Measurements from ENCODE around the gene SIT1.
A peak's percentile ranks its signal among the peaks of the same experiment; 100 is the strongest.
"Not testable (repeated sequence)": the region's sequence is repeated elsewhere in the genome, so short reads cannot be mapped to it uniquely, and the experiment has no call there.

The SIT1 gene

DNA sequence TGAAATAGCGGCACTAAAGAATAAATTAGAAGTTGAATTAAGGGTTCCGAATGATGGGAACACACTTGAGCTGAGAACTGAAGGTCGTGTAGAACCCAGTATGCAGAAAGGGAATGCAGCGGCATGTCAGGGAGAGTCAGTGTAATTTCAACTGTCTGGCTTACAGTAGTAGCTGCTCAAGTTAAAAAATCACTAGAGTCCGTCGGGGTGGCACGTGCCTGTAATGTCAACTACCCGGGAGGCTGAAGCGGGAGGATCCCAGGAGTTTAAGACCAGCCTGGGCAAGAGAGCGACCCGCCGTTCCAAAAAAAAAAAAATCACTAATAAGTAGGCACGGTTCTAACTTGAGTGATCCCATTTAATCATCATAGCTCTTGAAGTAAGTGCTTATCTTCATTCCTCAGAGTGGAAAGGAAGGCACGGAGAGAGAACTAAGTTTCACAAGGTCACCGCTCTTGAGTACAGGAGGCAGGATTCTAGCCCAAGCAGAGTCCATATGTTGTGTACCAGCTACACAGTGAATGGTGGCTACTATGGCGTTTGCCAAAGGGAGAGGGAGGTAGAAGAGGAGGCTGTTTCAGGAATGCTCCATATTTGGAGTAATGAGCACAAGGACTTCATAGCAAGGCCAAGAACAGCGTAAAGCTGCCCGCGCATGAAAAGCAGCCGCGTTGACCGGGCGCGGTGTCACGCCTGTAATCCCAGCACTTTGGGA, 6.3 kb upstream of the SIT1 start:
- Histone ChIP-seq H3K9ac (ENCODE audit: low read depth, low read length) (peak overlapping the region; percentile 46), H3K4me1 (ENCODE audit: control insufficient read depth, insufficient read depth, low read length) (peaks cover 32% of the 10 kb centered on the region)

DNA sequence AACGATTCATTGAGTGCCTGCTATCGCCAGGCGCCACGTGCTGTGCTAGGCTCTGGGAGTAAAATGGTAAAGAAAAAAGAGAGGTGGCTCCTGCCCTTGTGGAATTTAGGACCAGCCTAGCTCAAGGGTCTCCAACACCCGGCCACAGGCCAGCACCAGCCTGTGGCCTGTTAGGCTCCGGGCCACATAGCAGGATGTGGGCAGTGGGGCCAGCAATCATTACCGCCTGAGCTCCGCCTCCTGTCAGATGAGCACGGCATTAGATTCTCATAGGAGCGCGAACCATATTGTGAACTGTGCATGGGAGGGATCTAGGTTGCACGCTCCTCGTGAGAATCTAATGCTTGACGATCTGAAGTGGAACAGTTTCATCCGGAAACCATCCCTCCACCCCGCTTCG, 5.6 kb upstream of the SIT1 start:
- Histone ChIP-seq H3K36me3 (ENCODE audit: insufficient read depth, low read length) (peaks cover 9% of the 10 kb centered on the region), H3K4me2 (ENCODE audit: low read length) (no peak overlapping the region), H3K4me3 (ENCODE audit: low read length) (no peak overlapping the region), H3K9me3 (replicated peaks; ENCODE audit: low read length) (no peaks in the 10 kb centered on the region), H3K4me1 (ENCODE audit: control insufficient read depth, insufficient read depth, low read length) (peaks cover 34% of the 10 kb centered on the region), H3K27me3 (ENCODE audit: control insufficient read depth, insufficient read depth, low read length) (no peaks in the 10 kb centered on the region), H3K9ac (ENCODE audit: low read depth, low read length) (no peak overlapping the region)

More for the DNA sequence above, 6.3 kb upstream of the SIT1 start:
- Histone ChIP-seq H3K4me2 (ENCODE audit: low read length) (peak overlapping the region; percentile 76), H3K36me3 (ENCODE audit: insufficient read depth, low read length) (peaks cover 14% of the 10 kb centered on the region), H3K27me3 (ENCODE audit: control insufficient read depth, insufficient read depth, low read length) (no peaks in the 10 kb centered on the region), H3K9me3 (replicated peaks; ENCODE audit: low read length) (no peaks in the 10 kb centered on the region), H3K4me3 (ENCODE audit: low read length) (peak overlapping the region; percentile 53)

- H3K4me3 ChIP-seq (ENCODE audit: low read length): no peak overlapping the region
- no peak overlapping the region for H3K9ac ChIP-seq (ENCODE audit: low read depth, low read length)
- no peaks in the 10 kb centered on the region for H3K9me3 ChIP-seq (replicated peaks; ENCODE audit: low read length)
- H3K27me3 ChIP-seq (ENCODE audit: control insufficient read depth, insufficient read depth, low read length): no peaks in the 10 kb centered on the region
- H3K36me3 ChIP-seq (ENCODE audit: insufficient read depth, low read length): no peaks in the 10 kb centered on the region
- H3K4me2 ChIP-seq (ENCODE audit: low read length): no peak overlapping the region
- H3K4me1 ChIP-seq (ENCODE audit: control insufficient read depth, insufficient read depth, low read length): peaks cover 29% of the 10 kb centered on the region
Observed at GRCh38 chr9:35653611-35654010, 2.9 kb upstream of the SIT1 start.

DNA sequence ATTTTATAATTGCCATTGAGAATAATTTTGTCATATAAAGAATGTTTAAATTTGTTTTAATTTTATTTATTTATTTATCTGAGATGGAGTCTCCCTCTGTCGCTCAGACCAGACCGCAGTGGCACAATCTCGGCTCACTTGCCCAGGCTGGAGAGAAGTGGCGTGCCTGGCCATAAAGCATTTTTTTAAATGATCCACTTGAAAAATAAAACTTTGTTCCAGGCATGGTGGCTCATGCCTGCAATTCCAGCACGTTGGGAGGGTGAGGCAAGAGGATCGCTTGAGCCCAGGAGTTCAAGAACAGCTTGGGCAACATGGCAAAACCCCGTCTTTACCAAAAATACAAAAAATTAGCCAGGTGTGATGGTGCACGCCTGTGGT, 2.1 kb upstream of the SIT1 start:
- Histone ChIP-seq H3K4me1 (ENCODE audit: control insufficient read depth, insufficient read depth, low read length) (peaks cover 29% of the 10 kb centered on the region), H3K4me2 (ENCODE audit: low read length) (no peak overlapping the region)

GRCh38 chr9:35651956-35652828, 1.5 kb upstream of the SIT1 start:
- Histone ChIP-seq H3K4me3 (ENCODE audit: low read length) (no peak overlapping the region), H3K4me1 (ENCODE audit: control insufficient read depth, insufficient read depth, low read length) (peaks cover 27% of the 10 kb centered on the region), H3K4me2 (ENCODE audit: low read length) (no peak overlapping the region), H3K9ac (ENCODE audit: low read depth, low read length) (no peak overlapping the region), H3K36me3 (ENCODE audit: insufficient read depth, low read length) (no peaks in the 10 kb centered on the region), H3K27me3 (ENCODE audit: control insufficient read depth, insufficient read depth, low read length) (no peaks in the 10 kb centered on the region), H3K9me3 (replicated peaks; ENCODE audit: low read length) (no peaks in the 10 kb centered on the region)

More for the DNA sequence above, 2.1 kb upstream of the SIT1 start:
- no peaks in the 10 kb centered on the region for H3K36me3 ChIP-seq (ENCODE audit: insufficient read depth, low read length)
- H3K9me3 ChIP-seq (replicated peaks; ENCODE audit: low read length): no peaks in the 10 kb centered on the region
- no peak overlapping the region for H3K9ac ChIP-seq (ENCODE audit: low read depth, low read length)
- no peaks in the 10 kb centered on the region for H3K27me3 ChIP-seq (ENCODE audit: control insufficient read depth, insufficient read depth, low read length)
- H3K4me3 ChIP-seq (ENCODE audit: low read length): no peak overlapping the region

- H3K4me1 ChIP-seq (ENCODE audit: control insufficient read depth, insufficient read depth, low read length): peaks cover 44% of the 10 kb centered on the region
- no peaks in the 10 kb centered on the region for H3K36me3 ChIP-seq (ENCODE audit: insufficient read depth, low read length)
- H3K9ac ChIP-seq (ENCODE audit: low read depth, low read length): peak overlapping the region; percentile 32
- no peaks in the 10 kb centered on the region for H3K9me3 ChIP-seq (replicated peaks; ENCODE audit: low read length)
- H3K4me3 ChIP-seq (ENCODE audit: low read length): peak overlapping the region; percentile 20
- peak overlapping the region; percentile 8 for H3K4me2 ChIP-seq (ENCODE audit: low read length)
- H3K27me3 ChIP-seq (ENCODE audit: control insufficient read depth, insufficient read depth, low read length): no peaks in the 10 kb centered on the region
Observed at GRCh38 chr9:35649431-35650340, 1.0 kb downstream of the SIT1 start.

DNA sequence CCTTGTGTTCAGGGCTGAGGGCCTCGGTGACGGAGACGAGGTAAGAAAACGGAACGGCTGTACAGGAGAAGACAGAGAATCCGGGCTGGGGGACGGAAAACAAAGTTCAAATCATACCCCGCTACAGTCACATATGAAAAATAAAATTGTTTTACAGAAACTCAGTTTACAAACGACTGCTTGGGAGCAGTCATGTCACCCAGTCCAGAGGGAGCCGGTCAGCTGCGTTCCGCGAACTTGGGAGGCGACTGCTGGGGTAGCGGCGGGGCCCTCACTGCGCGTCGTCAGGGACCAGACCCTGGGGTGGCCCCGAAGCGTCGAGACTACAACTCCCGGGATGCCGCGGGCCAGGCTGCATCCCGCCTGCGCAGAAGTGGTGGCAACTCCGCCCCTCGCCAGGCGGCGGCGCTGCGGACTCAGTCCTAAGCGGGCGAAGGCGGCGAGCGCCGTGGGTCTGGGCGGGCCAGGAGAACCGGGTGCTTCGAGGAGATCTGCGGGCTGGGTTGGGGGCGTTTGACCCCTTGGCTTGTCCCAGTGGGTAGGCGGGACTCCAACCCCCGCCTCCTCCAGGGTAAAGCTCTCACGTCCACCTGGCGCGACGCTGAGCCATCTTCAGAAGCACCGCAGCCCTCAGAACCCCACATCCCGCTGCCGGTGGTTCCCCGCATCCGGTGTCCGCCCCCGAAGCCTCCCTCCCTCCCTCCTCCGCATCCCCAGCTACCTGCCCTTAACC, 4.0 kb downstream of the SIT1 start:
- Histone ChIP-seq H3K9me3 (replicated peaks; ENCODE audit: low read length) (no peaks in the 10 kb centered on the region), H3K27me3 (ENCODE audit: control insufficient read depth, insufficient read depth, low read length) (no peaks in the 10 kb centered on the region), H3K9ac (ENCODE audit: low read depth, low read length) (peak overlapping the region; percentile 90), H3K4me3 (ENCODE audit: low read length) (peak overlapping the region; percentile 76), H3K4me2 (ENCODE audit: low read length) (peak overlapping the region; percentile 97), H3K4me1 (ENCODE audit: control insufficient read depth, insufficient read depth, low read length) (peaks cover 37% of the 10 kb centered on the region), H3K36me3 (ENCODE audit: insufficient read depth, low read length) (no peaks in the 10 kb centered on the region)

DNA sequence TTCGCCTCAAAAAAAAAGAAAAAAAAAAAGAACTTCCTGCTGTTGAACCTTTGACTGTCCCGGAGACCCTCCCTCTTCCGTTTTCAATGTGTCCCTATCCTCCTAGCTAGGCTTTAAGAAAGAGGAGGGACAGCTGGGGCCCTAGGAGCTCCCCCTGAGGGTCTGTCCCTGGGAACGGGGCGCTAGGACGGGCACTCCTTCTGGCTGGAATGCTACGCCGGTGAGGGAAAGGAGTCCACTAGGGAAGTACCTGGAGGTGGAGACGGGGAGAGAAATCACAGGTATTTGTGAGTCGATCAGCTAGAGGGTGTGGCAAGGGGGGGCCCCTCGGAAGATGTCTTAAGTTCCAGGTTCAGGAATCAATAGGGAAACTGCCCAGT, 4.6 kb downstream of the SIT1 start:
- Histone ChIP-seq H3K9me3 (replicated peaks; ENCODE audit: low read length) (no peaks in the 10 kb centered on the region), H3K9ac (ENCODE audit: low read depth, low read length) (peak overlapping the region; percentile 90), H3K36me3 (ENCODE audit: insufficient read depth, low read length) (no peaks in the 10 kb centered on the region), H3K4me1 (ENCODE audit: control insufficient read depth, insufficient read depth, low read length) (peaks cover 37% of the 10 kb centered on the region), H3K4me3 (ENCODE audit: low read length) (peak overlapping the region; percentile 76), H3K27me3 (ENCODE audit: control insufficient read depth, insufficient read depth, low read length) (no peaks in the 10 kb centered on the region), H3K4me2 (ENCODE audit: low read length) (peak overlapping the region; percentile 97)

GRCh38 chr9:35645736-35646135, 5.0 kb downstream of the SIT1 start:
- H3K4me3 ChIP-seq (ENCODE audit: low read length): peak overlapping the region; percentile 76
- H3K9ac ChIP-seq (ENCODE audit: low read depth, low read length): peak overlapping the region; percentile 90
- H3K4me1 ChIP-seq (ENCODE audit: control insufficient read depth, insufficient read depth, low read length): peaks cover 37% of the 10 kb centered on the region
- not testable (repeated sequence) for H3K9me3 ChIP-seq (replicated peaks; ENCODE audit: low read length); H3K36me3 ChIP-seq (ENCODE audit: insufficient read depth, low read length); H3K27me3 ChIP-seq (ENCODE audit: control insufficient read depth, insufficient read depth, low read length)
- peak overlapping the region; percentile 97 for H3K4me2 ChIP-seq (ENCODE audit: low read length)

DNA sequence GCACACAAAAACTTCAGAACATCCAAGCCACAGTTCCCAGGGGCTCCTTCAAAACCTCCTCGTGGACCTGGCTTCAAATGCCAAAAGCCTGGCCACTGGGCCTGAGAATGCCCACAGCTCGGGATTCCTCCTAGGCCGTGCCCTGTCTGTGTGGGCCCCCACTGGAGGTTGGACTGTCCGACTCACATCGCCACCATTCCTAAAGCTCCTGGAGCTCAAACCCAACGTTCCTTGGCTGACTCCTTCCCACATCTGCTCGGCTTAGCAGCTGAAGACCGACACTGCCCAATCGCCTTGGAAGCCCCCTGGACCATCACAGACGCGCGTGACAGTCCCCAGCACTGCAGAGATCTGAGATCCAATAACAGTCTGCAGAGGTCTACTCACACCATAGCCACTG, 7.7 kb downstream of the SIT1 start:
- peaks cover 24% of the 10 kb centered on the region for H3K4me1 ChIP-seq (ENCODE audit: control insufficient read depth, insufficient read depth, low read length)
- no peak overlapping the region for H3K9ac ChIP-seq (ENCODE audit: low read depth, low read length)
- no peak overlapping the region for H3K4me3 ChIP-seq (ENCODE audit: low read length)
- H3K9me3 ChIP-seq (replicated peaks; ENCODE audit: low read length): no peaks in the 10 kb centered on the region
- no peaks in the 10 kb centered on the region for H3K27me3 ChIP-seq (ENCODE audit: control insufficient read depth, insufficient read depth, low read length)
- H3K4me2 ChIP-seq (ENCODE audit: low read length): no peak overlapping the region
- no peaks in the 10 kb centered on the region for H3K36me3 ChIP-seq (ENCODE audit: insufficient read depth, low read length)

Data from skeletal muscle satellite cell (primary cell).